SK-N-MC (cell line): ENCODE data around the gene OR51B2.

ENCODE experiments used
- DNase-seq: peaks from one replicate; pipeline ENCODE4 v3.0.0-alpha.2; 2011; ENCODE audit warnings: low read depth, low spot score
- H3K27ac ChIP-seq: fragments of 200-600 bp; sonication (generic); 2 replicates; pipeline ENCODE4 v1.5.1; 2016; ENCODE audit warnings: mixed run types
- H3K36me3 ChIP-seq: fragments of 200-600 bp; sonication (generic); 2 replicates; pipeline ENCODE4 v1.6.1; 2017; ENCODE audit warnings: antibody characterized with exemption, low read length, mixed read lengths; ENCODE audit not compliant: insufficient read depth
- H3K4me3 ChIP-seq: fragments of 200-600 bp; sonication (generic); 2 replicates; pipeline ENCODE4 v1.5.1; 2016
- H3K9ac ChIP-seq: fragments of 200-600 bp; sonication (generic); 2 replicates; pipeline ENCODE4 v1.8.0; 2017; ENCODE audit warnings: mixed run types, mixed read lengths; ENCODE audit not compliant: insufficient read length
- H3K9me3 ChIP-seq: fragments of 200-600 bp; sonication (generic); 2 replicates; pipeline ENCODE4 v1.6.1; 2017; ENCODE audit warnings: low read depth, mild to moderate bottlenecking, antibody characterized with exemption, low read length, moderate library complexity, mixed read lengths
- EZH2 ChIP-seq: fragments of 200-600 bp; sonication (generic); IDR thresholded peaks from one replicate; pipeline ENCODE4 v1.6.1; 2017; ENCODE audit warnings: antibody characterized with exemption
- FOXP2 ChIP-seq: optimal IDR thresholded peaks from 2 replicates; pipeline ENCODE3; 2011; ENCODE audit warnings: mild to moderate bottlenecking, moderate library complexity; ENCODE audit not compliant: insufficient read depth; ENCODE audit errors: extremely low read length, control extremely low read depth
- POLR2AphosphoS5 ChIP-seq: IDR thresholded peaks from 2 replicates; pipeline ENCODE4 v1.6.1; 2012; ENCODE audit warnings: mild to moderate bottlenecking, low read depth, low read length, borderline replicate concordance

OR51B2 gene

GRCh38 chr11:5288108-5288905 lies 35.8 kb downstream of the OR51B2 start:
- Histone ChIP-seq H3K9me3 (no peaks in the 10 kb centered on the region), H3K9ac (no peak overlapping the region), H3K27ac (no peak overlapping the region), H3K36me3 (no peaks in the 10 kb centered on the region), H3K4me3 (no peak overlapping the region)
- TF ChIP-seq FOXP2 (no peak), EZH2 (no peak)
- no peak for DNase-seq

GRCh38 chr11:5286901-5287300 lies 37.2 kb downstream of the OR51B2 start:
- no peaks in the 10 kb centered on the region for H3K36me3 ChIP-seq
- no peaks in the 10 kb centered on the region for H3K9me3 ChIP-seq
- no peak for DNase-seq
- H3K9ac ChIP-seq: no peak overlapping the region
- TF ChIP-seq FOXP2: no peak
- TF ChIP-seq POLR2AphosphoS5: no peak
- H3K4me3 ChIP-seq: no peak overlapping the region
- no peak overlapping the region for H3K27ac ChIP-seq

DNA sequence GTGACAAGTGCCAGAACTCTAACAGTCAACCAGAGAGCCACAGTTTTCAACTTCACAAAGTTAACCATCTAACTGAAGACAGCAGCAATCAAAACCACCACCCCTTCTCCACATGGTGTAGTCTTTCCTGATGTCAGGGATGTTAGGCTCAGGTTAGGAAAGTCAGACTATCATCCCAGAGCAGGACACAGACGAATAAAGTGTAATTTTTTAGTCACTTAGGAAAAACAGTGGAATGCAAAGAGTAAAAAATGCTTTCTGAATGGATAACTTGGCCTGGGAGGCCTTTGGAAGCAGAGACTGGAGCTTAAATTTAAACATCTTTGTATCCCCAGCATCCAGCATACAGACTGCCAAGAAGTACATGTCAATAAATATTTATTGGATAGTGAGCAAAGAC lies 37.7 kb downstream of the OR51B2 start:
- no peak for TF ChIP-seq POLR2AphosphoS5
- H3K9me3 ChIP-seq: no peaks in the 10 kb centered on the region
- no peaks in the 10 kb centered on the region for H3K36me3 ChIP-seq
- no peak overlapping the region for H3K4me3 ChIP-seq
- DNase-seq: no peak
- H3K27ac ChIP-seq: no peak overlapping the region
- H3K9ac ChIP-seq: no peak overlapping the region

GRCh38 chr11:5285703-5286340 lies 38.3 kb downstream of the OR51B2 start:
- H3K9ac ChIP-seq: no peak overlapping the region
- no peak overlapping the region for H3K4me3 ChIP-seq
- no peak overlapping the region for H3K27ac ChIP-seq
- TF ChIP-seq POLR2AphosphoS5: no peak
- TF ChIP-seq FOXP2: no peak
- TF ChIP-seq EZH2: no peak
- H3K9me3 ChIP-seq: no peaks in the 10 kb centered on the region
- H3K36me3 ChIP-seq: no peaks in the 10 kb centered on the region
- DNase-seq: no peak

DNA sequence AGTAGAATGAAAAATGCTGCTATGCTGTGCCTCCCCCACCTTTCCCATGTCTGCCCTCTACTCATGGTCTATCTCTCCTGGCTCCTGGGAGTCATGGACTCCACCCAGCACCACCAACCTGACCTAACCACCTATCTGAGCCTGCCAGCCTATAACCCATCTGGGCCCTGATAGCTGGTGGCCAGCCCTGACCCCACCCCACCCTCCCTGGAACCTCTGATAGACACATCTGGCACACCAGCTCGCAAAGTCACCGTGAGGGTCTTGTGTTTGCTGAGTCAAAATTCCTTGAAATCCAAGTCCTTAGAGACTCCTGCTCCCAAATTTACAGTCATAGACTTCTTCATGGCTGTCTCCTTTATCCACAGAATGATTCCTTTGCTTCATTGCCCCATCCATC lies 39.5 kb downstream of the OR51B2 start:
- DNase-seq: no peak
- Histone ChIP-seq H3K9me3 (no peaks in the 10 kb centered on the region), H3K4me3 (no peak overlapping the region), H3K36me3 (no peaks in the 10 kb centered on the region), H3K9ac (no peak overlapping the region), H3K27ac (no peak overlapping the region)
- TF ChIP-seq EZH2 (no peak), FOXP2 (no peak), POLR2AphosphoS5 (no peak)

GRCh38 chr11:5283882-5284281 lies 40.2 kb downstream of the OR51B2 start:
- H3K4me3 ChIP-seq: no peak overlapping the region
- TF ChIP-seq POLR2AphosphoS5 (no peak), EZH2 (no peak), FOXP2 (no peak)
- no peak overlapping the region for H3K9ac ChIP-seq
- no peaks in the 10 kb centered on the region for H3K9me3 ChIP-seq
- H3K27ac ChIP-seq: no peak overlapping the region
- H3K36me3 ChIP-seq: no peaks in the 10 kb centered on the region
- no peak for DNase-seq

- Histone ChIP-seq H3K27ac (no peak overlapping the region), H3K9ac (no peak overlapping the region), H3K4me3 (no peak overlapping the region), H3K9me3 (no peaks in the 10 kb centered on the region), H3K36me3 (no peaks in the 10 kb centered on the region)
- TF ChIP-seq POLR2AphosphoS5 (no peak), EZH2 (no peak), FOXP2 (no peak)
- DNase-seq: no peak
Measured at GRCh38 chr11:5283086-5283485, 41.0 kb downstream of the OR51B2 start.

DNA sequence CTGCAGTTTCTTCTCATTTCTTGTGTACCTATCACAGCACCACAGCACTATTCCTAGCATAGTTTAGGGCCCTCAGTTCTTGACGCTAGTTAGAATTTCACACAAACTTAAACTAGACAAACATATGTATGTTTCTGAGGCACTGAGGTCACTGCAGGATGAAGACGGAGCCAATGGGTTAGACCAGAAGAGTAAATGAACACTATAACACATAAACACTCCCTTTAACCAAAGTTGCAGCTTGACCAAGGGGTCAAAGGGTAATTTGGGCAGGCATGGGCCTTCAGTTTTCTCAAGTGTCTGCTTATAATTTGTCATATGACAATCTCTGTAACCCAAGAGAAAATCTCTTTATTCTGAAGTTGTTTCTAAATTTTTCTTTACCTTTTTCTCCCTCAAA lies 41.5 kb downstream of the OR51B2 start:
- H3K4me3 ChIP-seq: no peak overlapping the region
- no peaks in the 10 kb centered on the region for H3K36me3 ChIP-seq
- no peak overlapping the region for H3K27ac ChIP-seq
- TF ChIP-seq FOXP2 (no peak), POLR2AphosphoS5 (no peak)
- no peak for DNase-seq
- no peaks in the 10 kb centered on the region for H3K9me3 ChIP-seq
- H3K9ac ChIP-seq: no peak overlapping the region

DNA sequence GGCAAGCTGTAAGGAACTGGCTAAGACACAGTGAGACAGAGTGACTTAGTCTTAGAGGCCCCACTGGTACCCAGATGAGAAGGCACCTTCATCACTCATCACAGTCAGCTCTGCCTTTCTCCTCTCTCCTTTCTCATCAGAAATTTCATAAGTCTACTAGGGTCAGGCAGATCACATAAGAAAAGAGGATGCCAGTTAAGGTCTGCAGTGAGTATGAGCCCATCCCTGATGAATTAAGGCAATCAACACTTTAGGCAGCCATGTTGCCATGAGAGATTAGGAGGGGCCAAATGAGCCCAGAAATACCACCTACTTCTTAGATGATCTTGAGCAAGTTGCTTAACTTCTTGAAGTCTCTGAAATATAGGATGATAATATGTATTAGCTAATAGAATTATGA lies 42.5 kb downstream of the OR51B2 start:
- Histone ChIP-seq H3K4me3 (no peak overlapping the region), H3K27ac (no peak overlapping the region), H3K9ac (no peak overlapping the region), H3K36me3 (no peaks in the 10 kb centered on the region), H3K9me3 (no peaks in the 10 kb centered on the region)
- no peak for DNase-seq
- TF ChIP-seq POLR2AphosphoS5 (no peak), FOXP2 (no peak), EZH2 (no peak)
